Mucosa of descending colon (tissue), 3 donors: ENCODE measurements around the gene SREBF2. TPM values are rescaled to one million over a fixed set of nuclear protein-coding genes. Genes with fewer than 3 reads are reported as not detected.
"Not testable (repeated sequence)": the region's sequence is repeated elsewhere in the genome, so short reads cannot be mapped to it uniquely, and the experiment has no call there.

Source experiments
- ATAC-seq: fragments of 200-7000 bp; cut with Tn5 transposase; one replicate; pipeline ENCODE4 v1.9.1; 2020; ENCODE audit warnings: mild to moderate bottlenecking, moderate library complexity
- DNase-seq, 3 donors: peaks; one replicate each; pipeline ENCODE4 v3.0.0-alpha.2; 2020
- H3K36me3 ChIP-seq: fragments of 200-600 bp; one replicate; pipeline ENCODE4 v1.8.0; 2021; ENCODE audit warnings: low read depth, mild to moderate bottlenecking
- H3K4me1 ChIP-seq: fragments of 200-600 bp; one replicate; pipeline ENCODE4 v1.8.0; 2021; ENCODE audit warnings: low read depth, mild to moderate bottlenecking
- H3K4me3 ChIP-seq: fragments of 200-600 bp; one replicate; pipeline ENCODE4 v1.8.0; 2021; ENCODE audit warnings: mild to moderate bottlenecking
- H3K9me3 ChIP-seq: fragments of 200-600 bp; one replicate; pipeline ENCODE4 v1.8.0; 2021; ENCODE audit warnings: mild to moderate bottlenecking
- intact Hi-C, 2 donors: fragments of 100-400 bp; cut with DNase I in 1 of 2; cut with micrococcal nuclease in 1 of 2; formaldehyde crosslinking; loops; one replicate each; pipeline versions ENCODE4 v1.11.0 to v1.11.1; 2022; cut with DNase I, micrococcal nuclease
- total RNA-seq, 3 donors: library from RNA; stranded (reverse); fragmentation: NEBNext Ultra II Directional in 2 of 3; extraction: Animal tissue kit (Norgen Biotek cat#: 25700) in 2 of 3; gene quantifications; one replicate each; pipeline versions ENCODE4 v1.2.1 to v1.2.4, GENCODE V29; 2021 to 2023
- TF ChIP-seq, protein P1 (sequence below): fragments of 200-600 bp; IDR thresholded peaks from one replicate; pipeline ENCODE4 v1.8.0; 2022; ENCODE audit warnings: antibody characterized with exemption, mild to moderate bottlenecking
- donor health status: DM: no; HTN: no; CAD: no; lungs with moderate emphysema.
- donor health status: DM: no; HTN: no; CAD: no.
- donor health status: DM: no; HTN: yes; CAD: no.

SREBF2 gene
- total RNA-seq, 3 donors from 2014 or later, result 139 to 254 (median 169) TPM

DNA sequence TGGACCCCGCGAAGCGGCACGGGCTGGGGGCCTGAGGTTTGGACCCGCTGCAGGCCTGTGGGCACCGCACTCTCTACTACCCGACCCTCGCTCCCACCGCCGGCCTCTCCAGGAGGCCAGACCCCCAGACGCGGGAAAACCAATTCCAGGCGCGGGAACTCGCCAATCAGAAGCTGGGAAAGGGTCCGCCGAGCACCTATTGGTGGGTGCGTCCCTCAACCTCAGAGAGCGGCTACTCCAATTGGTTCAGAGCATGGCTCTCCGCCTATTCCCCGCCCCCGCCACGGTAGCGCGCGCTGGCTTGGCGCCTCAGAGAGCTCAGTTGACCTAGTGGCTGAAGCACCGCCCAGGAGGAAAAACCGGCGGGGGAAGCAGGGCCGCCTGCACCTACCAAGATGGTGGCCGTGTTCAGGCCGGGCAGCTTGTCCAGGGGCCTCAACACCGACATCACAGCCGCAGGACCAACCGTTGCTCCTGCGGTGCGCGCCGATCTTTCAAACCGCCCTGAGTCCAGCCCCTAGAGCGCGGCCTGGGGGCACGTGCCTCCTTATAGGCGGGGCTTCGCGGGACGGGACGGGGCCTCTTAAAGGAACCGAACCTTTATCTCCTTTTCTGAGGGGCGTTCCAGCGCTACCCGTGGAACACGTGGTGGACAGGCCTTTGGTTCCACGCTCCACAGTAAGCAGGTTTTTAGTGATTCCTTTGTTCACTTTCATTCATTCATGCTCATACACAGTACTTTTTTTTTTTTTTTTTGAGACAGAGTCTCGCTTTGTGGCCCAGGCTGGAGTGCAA, 113.9 kb downstream of the SREBF2 start, which contains the start of gene CENPM:
TSS of gene CENPM (minus strand) at position 524 of the 795 bp plus-strand sequence. CDS start at position 448, 76 bp downstream.
- peak; percentile 97 for ATAC-seq
- H3K36me3 ChIP-seq, result no peaks in the 10 kb centered on the region
- TF ChIP-seq, protein P1, sequence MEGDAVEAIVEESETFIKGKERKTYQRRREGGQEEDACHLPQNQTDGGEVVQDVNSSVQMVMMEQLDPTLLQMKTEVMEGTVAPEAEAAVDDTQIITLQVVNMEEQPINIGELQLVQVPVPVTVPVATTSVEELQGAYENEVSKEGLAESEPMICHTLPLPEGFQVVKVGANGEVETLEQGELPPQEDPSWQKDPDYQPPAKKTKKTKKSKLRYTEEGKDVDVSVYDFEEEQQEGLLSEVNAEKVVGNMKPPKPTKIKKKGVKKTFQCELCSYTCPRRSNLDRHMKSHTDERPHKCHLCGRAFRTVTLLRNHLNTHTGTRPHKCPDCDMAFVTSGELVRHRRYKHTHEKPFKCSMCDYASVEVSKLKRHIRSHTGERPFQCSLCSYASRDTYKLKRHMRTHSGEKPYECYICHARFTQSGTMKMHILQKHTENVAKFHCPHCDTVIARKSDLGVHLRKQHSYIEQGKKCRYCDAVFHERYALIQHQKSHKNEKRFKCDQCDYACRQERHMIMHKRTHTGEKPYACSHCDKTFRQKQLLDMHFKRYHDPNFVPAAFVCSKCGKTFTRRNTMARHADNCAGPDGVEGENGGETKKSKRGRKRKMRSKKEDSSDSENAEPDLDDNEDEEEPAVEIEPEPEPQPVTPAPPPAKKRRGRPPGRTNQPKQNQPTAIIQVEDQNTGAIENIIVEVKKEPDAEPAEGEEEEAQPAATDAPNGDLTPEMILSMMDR, result no peak
- peak; percentile 93 to 95 (median 94) for DNase-seq
- no peaks in the 10 kb centered on the region for H3K9me3 ChIP-seq
- H3K4me3 ChIP-seq, result peak within 1 kb of the TSS; percentile 23
- H3K4me1 ChIP-seq, result peaks cover 13% of the 10 kb centered on the region
- intact Hi-C loops, result loop anchor here in 1 of 2 donors (10.0 kb wide), 2 partner anchors 202 to 252 kb away; partner anchors contain the start of gene MEI1

DNA sequence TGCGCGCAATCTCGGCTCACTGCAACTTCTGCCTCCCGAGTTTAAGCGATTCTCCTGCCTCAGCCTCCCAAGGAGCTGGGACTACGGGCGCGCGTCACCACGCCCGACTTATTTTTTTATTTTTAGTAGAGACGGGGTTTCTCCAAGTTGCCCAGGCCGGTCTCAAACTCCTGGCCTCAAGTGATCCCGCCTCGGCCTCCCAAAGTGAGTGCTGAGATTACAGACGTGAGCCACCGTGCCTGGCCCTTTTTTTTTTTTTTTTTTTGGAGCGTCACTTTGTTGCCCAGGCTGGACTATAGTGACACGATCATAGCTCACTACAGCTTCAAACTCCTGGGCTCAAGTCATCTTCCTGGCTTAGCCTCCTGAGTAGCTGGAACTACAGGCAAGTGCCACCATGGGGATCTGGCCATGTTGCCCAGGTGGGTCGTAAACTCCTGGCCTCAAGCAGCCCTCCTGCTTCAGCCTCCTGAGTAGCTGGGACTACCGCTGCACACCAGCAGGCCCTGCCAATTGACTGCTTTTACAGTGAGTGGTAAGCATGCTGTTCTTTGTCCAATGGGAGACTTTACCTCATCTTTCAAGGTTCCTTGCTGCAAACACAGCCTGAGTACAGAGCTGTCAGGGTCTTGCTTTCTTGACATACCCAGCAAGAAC, 114.6 kb downstream of the SREBF2 start:
- no peak for ATAC-seq
- TF ChIP-seq, protein P1, result no peak
- intact Hi-C loops, result loop anchor here in 1 of 2 donors (10.0 kb wide), 2 partner anchors 203 to 253 kb away; partner anchors contain the start of gene MEI1
- H3K4me1 ChIP-seq, result peaks cover 13% of the 10 kb centered on the region
- no peaks in the 10 kb centered on the region for H3K36me3 ChIP-seq
- DNase-seq, result no peak
- no peaks in the 10 kb centered on the region for H3K9me3 ChIP-seq
- H3K4me3 ChIP-seq, result no peak overlapping the region

DNA sequence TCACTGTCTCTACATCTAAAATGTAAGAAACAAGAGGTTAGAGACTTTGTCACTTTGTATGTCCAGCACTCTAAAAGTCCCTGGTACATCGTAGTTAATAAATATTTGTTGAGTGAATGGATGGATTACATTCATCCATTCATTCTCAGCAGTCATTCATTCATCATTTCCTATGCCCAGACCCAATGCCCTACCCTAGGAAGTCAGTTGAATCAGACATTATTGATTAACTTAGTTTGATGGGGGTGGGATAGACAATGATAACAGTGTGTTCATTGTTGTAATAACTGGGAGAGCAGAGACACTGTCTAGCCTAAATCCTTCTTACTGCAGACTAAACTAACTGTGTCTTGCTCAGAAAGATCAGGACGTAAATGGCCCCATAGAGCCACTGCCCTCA, 115.2 kb downstream of the SREBF2 start:
- peaks cover 13% of the 10 kb centered on the region for H3K4me1 ChIP-seq
- no peaks in the 10 kb centered on the region for H3K36me3 ChIP-seq
- no peak for DNase-seq
- no peak overlapping the region for H3K4me3 ChIP-seq
- intact Hi-C loops, result loop anchor here in 1 of 2 donors (10.0 kb wide), 2 partner anchors 203 to 253 kb away; partner anchors contain the start of gene MEI1
- no peak for ATAC-seq
- TF ChIP-seq, protein P1, result no peak
- H3K9me3 ChIP-seq, result no peaks in the 10 kb centered on the region

DNA sequence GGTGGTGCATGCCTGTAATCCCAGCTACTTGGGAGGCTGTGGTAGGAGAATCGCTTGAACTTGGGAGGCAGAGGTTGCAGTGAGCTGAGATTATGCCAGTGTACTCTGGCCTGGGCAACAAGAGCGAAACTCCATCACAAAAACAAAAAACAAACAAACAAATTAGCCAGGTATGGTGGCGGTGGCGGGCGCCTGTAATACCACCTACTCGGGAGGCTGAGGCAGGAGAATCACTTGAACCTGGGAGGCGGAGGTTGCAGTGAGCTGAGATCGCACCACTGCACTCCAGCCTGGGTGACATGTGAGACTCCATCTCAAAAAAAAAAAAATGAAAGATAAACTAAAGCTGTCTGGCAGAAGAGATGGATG, 116.0 kb downstream of the SREBF2 start:
- H3K4me1 ChIP-seq, ATAC-seq, DNase-seq, H3K4me3 ChIP-seq, H3K36me3 ChIP-seq, H3K9me3 ChIP-seq: not testable (repeated sequence)
- intact Hi-C loops, result loop anchor here in 1 of 2 donors (10.0 kb wide), 2 partner anchors 204 to 254 kb away; partner anchors contain the start of gene MEI1

GRCh38 chr22:41949297-41949965, 116.5 kb downstream of the SREBF2 start:
- no peak for DNase-seq
- Histone ChIP-seq H3K36me3 (no peaks in the 10 kb centered on the region), H3K9me3 (no peaks in the 10 kb centered on the region), H3K4me3 (no peak overlapping the region), H3K4me1 (peaks cover 3% of the 10 kb centered on the region)
- ATAC-seq, result no peak
- intact Hi-C loops, result loop anchor here in 1 of 2 donors (10.0 kb wide), 2 partner anchors 205 to 255 kb away; partner anchors contain the start of gene MEI1
- TF ChIP-seq, protein P1, result no peak
